Sigmoid colon (tissue), 4 donors: ENCODE data around the gene DLEU7.

Experiments used
- CTCF ChIP-seq, 4 experiments: fragments of 450-650 bp in 3 of 4; fragments of 200-600 bp in 1 of 4; IDR thresholded peaks; one replicate each; pipeline ENCODE4 v1.5.1; 2016 to 2019; ENCODE audit warnings: antibody characterized with exemption in 4 of 4, mild to moderate bottlenecking in 3 of 4, moderate library complexity in 2 of 4
- EP300 ChIP-seq, 4 donors: sonication (generic); formaldehyde crosslinking; IDR thresholded peaks; one replicate each; pipeline ENCODE4 v1.6.1; 2017; ENCODE audit warnings: antibody characterized with exemption in 4 of 4
- POLR2A ChIP-seq, 2 donors: fragments of 450-650 bp; IDR thresholded peaks; one replicate each; pipeline ENCODE4 v1.6.1; 2016; ENCODE audit warnings: antibody characterized with exemption in 2 of 2, mild to moderate bottlenecking in 2 of 2, moderate library complexity in 2 of 2

GRCh38 chr13:50801087-50801931 is 42.2 kb downstream of the DLEU7 start:
- TF ChIP-seq CTCF (IDR thresholded peaks at IDR 0.05) (peak; percentile 48 to 54 (median 49)), EP300 (IDR thresholded peaks at IDR 0.05) (no peak), POLR2A (IDR thresholded peaks at IDR 0.05) (no peak)
